Measurements from ENCODE around the gene SYTL3.

GRCh38 chr6:158769234-158769770 lies 119.4 kb downstream of the SYTL3 start:
- no peak for TF ChIP-seq CTCF (IDR thresholded peaks at IDR 0.05; ENCODE audit: low read depth, low read length, poor library complexity, severe bottlenecking)
- TF ChIP-seq EZH2phosphoT487 (IDR thresholded peaks at IDR 0.05; ENCODE audit: borderline replicate concordance, low read length): no peak

Data from DOHH2 (cell line).